ENCODE measurements around the gene HOGA1. TPM values are rescaled to one million over a fixed set of nuclear protein-coding genes. Genes with fewer than 3 reads are reported as not detected.
"Not testable (repeated sequence)": the region's sequence is repeated elsewhere in the genome, so short reads cannot be mapped to it uniquely, and the experiment has no call there.

HOGA1 gene
- total RNA-seq, 2 experiments from 2014 or later, result not detected

DNA sequence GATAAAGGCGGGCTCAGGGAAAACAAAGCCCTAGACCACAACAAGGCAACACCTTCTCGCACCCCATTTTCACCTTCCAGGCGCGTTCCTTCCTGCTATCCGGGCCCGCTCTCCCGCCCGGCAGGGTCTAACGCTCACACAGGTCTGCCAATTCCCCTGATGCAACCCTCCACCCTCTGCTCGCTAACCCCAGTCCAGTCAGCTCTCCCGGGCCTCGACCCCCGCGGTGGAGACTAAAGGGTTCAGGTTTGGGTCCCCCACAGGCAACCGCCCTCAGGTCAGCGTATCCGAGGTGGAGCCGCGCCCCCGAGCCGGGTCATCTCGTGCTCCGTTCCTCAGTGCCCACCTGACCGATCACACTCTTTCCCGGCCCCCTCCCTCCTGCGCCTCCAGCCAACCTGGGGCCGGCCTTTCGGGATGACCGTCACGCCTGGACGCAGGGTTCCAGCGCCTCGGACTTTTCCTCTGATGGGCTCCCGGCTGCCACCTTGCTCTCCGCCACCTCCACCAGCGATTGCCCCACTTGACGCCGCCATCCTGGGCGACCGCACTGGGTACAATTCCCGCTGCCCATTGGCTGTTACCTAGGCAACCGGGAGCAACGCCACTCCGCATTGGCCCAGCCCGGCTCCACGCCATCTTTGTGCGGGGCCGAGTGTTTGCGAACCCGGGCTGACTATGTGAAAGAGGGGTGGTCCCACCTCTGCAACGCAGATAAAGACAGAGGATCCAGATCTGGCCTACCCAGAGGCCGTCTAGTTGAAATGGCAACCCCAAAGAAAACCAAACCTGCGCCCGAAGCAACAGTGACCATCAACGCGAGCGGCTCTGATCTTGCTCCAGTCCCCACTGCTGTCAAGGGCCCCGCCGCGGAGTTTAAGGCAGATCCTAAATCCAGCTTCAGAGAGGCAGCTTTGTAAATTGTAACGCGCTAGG is 49.0 kb downstream of the HOGA1 start, which contains the start of gene MORN4:
Gene MORN4, minus strand, starts transcription at position 552 of the 936 bp plus-strand sequence. CDS start 13,847 bp downstream, outside the sequence.
- peaks cover 2% of the 10 kb centered on the region for H3K36me3 Mint-ChIP-seq (ENCODE audit: low read depth)
- H3K4me3 Mint-ChIP-seq, result peak within 1 kb of the TSS; percentile 99
- intact Hi-C loops (cut with micrococcal nuclease), result loop anchor here (1.0 to 2.0 kb wide), 2 partner anchors 16 to 104 kb away; partner anchors contain the start of gene ZFYVE27
- H3K27ac Mint-ChIP-seq, result peak within 1 kb of the TSS; percentile 80
- no peaks in the 10 kb centered on the region for H3K9me3 Mint-ChIP-seq
- H3K4me1 Mint-ChIP-seq (ENCODE audit: low read depth), result peaks cover 14% of the 10 kb centered on the region
- CTCF ChIA-PET, result interaction anchor here (0.6 to 1.3 kb wide), 2 partner anchors 9 to 191 kb away, joined by 3 read pairs; no protein-coding TSS in a partner anchor
- no peaks in the 10 kb centered on the region for H3K27me3 Mint-ChIP-seq (ENCODE audit: low read depth)
- peak; percentile 95 for DNase-seq

GRCh38 chr10:97633921-97634320 is 49.7 kb downstream of the HOGA1 start:
- H3K9me3 Mint-ChIP-seq, result no peaks in the 10 kb centered on the region
- intact Hi-C loops (cut with micrococcal nuclease), result loop anchor here (1.0 to 2.0 kb wide), 2 partner anchors 15 to 103 kb away; partner anchors contain the start of gene ZFYVE27
- peak overlapping the region; percentile 99 for H3K4me3 Mint-ChIP-seq
- no peaks in the 10 kb centered on the region for H3K27me3 Mint-ChIP-seq (ENCODE audit: low read depth)
- H3K4me1 Mint-ChIP-seq (ENCODE audit: low read depth), result peaks cover 14% of the 10 kb centered on the region
- peak; percentile 27 for DNase-seq
- CTCF ChIA-PET, result interaction anchor here (0.6 to 1.3 kb wide), 2 partner anchors 10 to 192 kb away, joined by 3 read pairs; no protein-coding TSS in a partner anchor
- H3K27ac Mint-ChIP-seq, result no peak overlapping the region
- H3K36me3 Mint-ChIP-seq (ENCODE audit: low read depth), result peaks cover 2% of the 10 kb centered on the region

- no peaks in the 10 kb centered on the region for H3K9me3 Mint-ChIP-seq
- peaks cover 17% of the 10 kb centered on the region for H3K4me1 Mint-ChIP-seq (ENCODE audit: low read depth)
- no peak for DNase-seq
- no peak overlapping the region for H3K4me3 Mint-ChIP-seq
- H3K36me3 Mint-ChIP-seq (ENCODE audit: low read depth), result peaks cover 2% of the 10 kb centered on the region
- intact Hi-C loops (cut with micrococcal nuclease), result no loop called here
- H3K27ac Mint-ChIP-seq, result no peak overlapping the region
- no peaks in the 10 kb centered on the region for H3K27me3 Mint-ChIP-seq (ENCODE audit: low read depth)
- CTCF ChIA-PET, result no interaction called here
These were observed 51.4 kb downstream of the HOGA1 start for GRCh38 chr10:97635577-97635976.

DNA sequence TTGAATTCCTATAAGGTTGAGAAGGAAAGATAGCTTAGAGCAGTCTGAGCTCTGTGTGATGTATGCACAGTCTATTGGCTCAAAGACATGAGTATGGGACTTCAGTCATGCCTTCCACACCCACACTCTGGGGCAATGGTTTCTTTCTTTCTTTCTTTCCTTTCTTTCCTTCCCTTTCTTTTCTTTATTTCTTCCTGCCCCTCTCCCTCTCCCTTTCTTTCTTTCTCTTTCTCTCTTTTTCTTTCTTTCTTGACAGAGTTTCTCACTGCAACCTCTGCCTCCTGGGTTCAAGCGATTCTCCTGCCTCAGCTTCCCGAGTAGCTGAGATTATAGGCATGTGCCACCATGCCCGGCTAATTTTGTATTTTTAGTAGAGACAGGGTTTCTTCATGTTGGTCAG is 54.9 kb downstream of the HOGA1 start:
- H3K27me3 Mint-ChIP-seq (ENCODE audit: low read depth); H3K27ac Mint-ChIP-seq; H3K9me3 Mint-ChIP-seq; H3K4me3 Mint-ChIP-seq; CTCF ChIA-PET; intact Hi-C loops (cut with micrococcal nuclease); H3K36me3 Mint-ChIP-seq (ENCODE audit: low read depth); DNase-seq: not testable (repeated sequence)
- H3K4me1 Mint-ChIP-seq (ENCODE audit: low read depth), result peaks cover 18% of the 10 kb centered on the region

- Mint-ChIP-seq H3K27me3 (ENCODE audit: low read depth) (no peaks in the 10 kb centered on the region), H3K4me1 (ENCODE audit: low read depth) (peaks cover 18% of the 10 kb centered on the region), H3K9me3 (no peaks in the 10 kb centered on the region), H3K4me3 (peak within 1 kb of the TSS; percentile 93), H3K36me3 (ENCODE audit: low read depth) (peaks cover 9% of the 10 kb centered on the region), H3K27ac (peak within 1 kb of the TSS; percentile 73)
- CTCF ChIA-PET, result no interaction called here
- intact Hi-C loops (cut with micrococcal nuclease), result loop anchor here (1.0 to 10.0 kb wide), 11 partner anchors 9 to 1982 kb away; partner anchors contain the start of genes ARHGAP19, AVPI1, EXOSC1 and FRAT2
- DNase-seq, result peak; percentile 100
These were observed 56.1 kb downstream of the HOGA1 start, which contains the start of gene PI4K2A for GRCh38 chr10:97640174-97640867. Gene PI4K2A (plus strand): TSS chr10:97640671. CDS start chr10:97640743, 72 bp downstream.

DNA sequence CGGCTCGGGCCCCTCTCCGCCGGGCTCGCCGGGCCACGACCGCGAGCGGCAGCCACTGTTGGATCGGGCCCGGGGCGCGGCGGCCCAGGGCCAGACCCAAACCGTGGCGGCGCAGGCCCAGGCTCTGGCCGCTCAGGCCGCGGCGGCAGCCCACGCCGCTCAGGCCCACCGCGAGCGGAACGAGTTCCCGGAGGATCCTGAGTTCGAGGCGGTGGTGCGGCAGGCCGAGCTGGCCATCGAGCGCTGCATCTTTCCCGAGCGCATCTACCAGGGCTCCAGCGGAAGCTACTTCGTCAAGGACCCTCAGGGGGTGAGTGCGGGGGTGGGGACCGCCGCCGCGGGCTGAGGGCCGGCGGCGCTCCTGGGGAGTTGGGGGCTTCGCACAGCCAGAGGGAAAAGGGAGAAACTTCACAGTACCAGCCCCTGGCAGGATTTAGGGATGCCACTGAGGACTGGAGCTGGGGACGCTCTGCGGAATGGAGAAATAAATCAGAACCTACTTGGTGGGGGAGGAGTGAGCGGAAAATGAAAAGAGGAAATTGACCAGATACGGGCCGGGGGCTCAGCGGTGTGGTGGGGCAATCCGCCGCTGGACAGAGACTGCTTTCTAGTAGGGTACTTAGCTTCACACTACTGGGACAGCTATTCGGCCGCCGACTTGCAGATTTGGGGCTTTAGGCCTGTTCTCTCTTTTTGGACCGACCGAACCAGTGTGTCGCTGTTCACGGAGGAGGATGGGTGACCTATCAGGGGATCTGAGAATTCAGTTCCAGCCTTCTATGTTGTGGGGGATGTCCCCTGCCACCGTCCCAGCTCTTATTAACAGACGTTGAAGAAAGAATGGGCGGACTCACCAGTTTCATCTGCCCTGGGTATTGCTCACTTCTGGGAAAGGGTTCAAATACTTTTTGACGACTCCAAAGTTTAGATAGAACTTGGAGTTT is 57.0 kb downstream of the HOGA1 start:
- peak overlapping the region; percentile 93 for H3K4me3 Mint-ChIP-seq
- peak; percentile 42 for DNase-seq
- CTCF ChIA-PET, result interaction anchor here (0.6 to 1.4 kb wide), 5 partner anchors 20 to 307 kb away, joined by 3 to 4 read pairs (median 3); partner anchors contain the start of gene FRAT2
- intact Hi-C loops (cut with micrococcal nuclease), result loop anchor here (1.0 to 10.0 kb wide), 11 partner anchors 8 to 1981 kb away; partner anchors contain the start of genes ARHGAP19, AVPI1, EXOSC1 and FRAT2
- no peaks in the 10 kb centered on the region for H3K27me3 Mint-ChIP-seq (ENCODE audit: low read depth)
- peak overlapping the region; percentile 59 for H3K27ac Mint-ChIP-seq
- peaks cover 18% of the 10 kb centered on the region for H3K4me1 Mint-ChIP-seq (ENCODE audit: low read depth)
- H3K9me3 Mint-ChIP-seq, result no peaks in the 10 kb centered on the region
- peaks cover 9% of the 10 kb centered on the region for H3K36me3 Mint-ChIP-seq (ENCODE audit: low read depth)

GRCh38 chr10:97642471-97643159 is 58.4 kb downstream of the HOGA1 start:
- peaks cover 18% of the 10 kb centered on the region for H3K4me1 Mint-ChIP-seq (ENCODE audit: low read depth)
- H3K4me3 Mint-ChIP-seq, result peak overlapping the region; percentile 6
- H3K36me3 Mint-ChIP-seq (ENCODE audit: low read depth); H3K9me3 Mint-ChIP-seq; DNase-seq; H3K27ac Mint-ChIP-seq; H3K27me3 Mint-ChIP-seq (ENCODE audit: low read depth): not testable (repeated sequence)
- intact Hi-C loops (cut with micrococcal nuclease), result loop anchor here (5.0 to 10.0 kb wide), 3 partner anchors 310 to 1980 kb away; partner anchors contain the start of genes FRAT2, SLC25A28 and TM9SF3
- CTCF ChIA-PET, result interaction anchor here (1.4 kb wide), 1 partner anchor 46 kb away, joined by 4 read pairs; no protein-coding TSS in a partner anchor

DNA sequence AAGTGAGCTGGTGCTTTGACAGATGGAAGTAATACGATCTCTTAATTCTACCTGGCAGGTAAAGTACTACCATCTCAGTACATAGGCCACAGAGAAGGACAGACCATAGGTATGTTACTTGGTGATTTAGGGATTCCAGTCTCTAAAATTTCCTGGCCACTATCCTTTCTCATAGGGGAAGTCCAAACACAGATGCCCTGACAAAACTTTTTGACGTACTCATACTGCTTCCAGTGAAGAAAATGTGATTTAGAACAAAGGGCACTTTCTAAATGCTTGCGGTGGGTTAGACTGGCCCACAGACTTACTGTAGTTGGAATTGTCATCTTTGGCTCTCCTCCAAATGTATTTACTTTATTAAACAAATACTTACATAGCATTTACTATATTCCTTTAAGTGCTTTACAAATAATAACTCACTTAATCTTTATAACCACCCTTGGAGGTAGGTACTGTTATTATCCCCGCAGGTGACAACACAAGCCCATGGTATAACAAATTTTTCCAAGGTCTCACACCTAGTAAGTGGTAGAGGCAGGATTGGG is 59.3 kb downstream of the HOGA1 start:
- Mint-ChIP-seq H3K27me3 (ENCODE audit: low read depth) (no peaks in the 10 kb centered on the region), H3K4me3 (no peak overlapping the region), H3K27ac (no peak overlapping the region), H3K36me3 (ENCODE audit: low read depth) (peaks cover 9% of the 10 kb centered on the region), H3K4me1 (ENCODE audit: low read depth) (peaks cover 21% of the 10 kb centered on the region), H3K9me3 (no peaks in the 10 kb centered on the region)
- CTCF ChIA-PET, result no interaction called here
- no peak for DNase-seq
- intact Hi-C loops (cut with micrococcal nuclease), result loop anchor here (5.0 to 10.0 kb wide), 3 partner anchors 311 to 1979 kb away; partner anchors contain the start of genes FRAT2, SLC25A28 and TM9SF3

DNA sequence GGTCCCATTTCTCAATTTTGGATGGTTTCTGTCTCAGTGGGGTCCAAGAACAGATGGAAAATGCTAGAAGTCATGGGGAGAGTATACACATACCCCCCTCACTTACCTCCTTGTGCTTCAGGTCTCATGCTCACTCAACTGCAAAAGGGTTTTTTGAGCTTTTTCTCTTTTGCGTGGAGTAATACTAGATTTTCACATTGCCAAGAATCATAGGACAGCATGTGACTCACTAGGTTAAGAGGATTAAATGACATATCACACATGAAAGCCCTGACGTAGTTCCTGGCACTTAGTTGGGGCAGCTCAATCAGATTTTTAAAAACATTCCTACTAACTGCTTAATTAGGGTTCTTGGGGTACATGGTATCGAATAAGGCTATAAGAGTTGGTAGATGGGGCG is 60.7 kb downstream of the HOGA1 start:
- Mint-ChIP-seq H3K27me3 (ENCODE audit: low read depth) (no peaks in the 10 kb centered on the region), H3K4me1 (ENCODE audit: low read depth) (peaks cover 29% of the 10 kb centered on the region), H3K27ac (no peak overlapping the region), H3K9me3 (no peaks in the 10 kb centered on the region), H3K4me3 (no peak overlapping the region), H3K36me3 (ENCODE audit: low read depth) (peaks cover 9% of the 10 kb centered on the region)
- CTCF ChIA-PET, result interaction anchor here (1.2 kb wide), 1 partner anchor 237 kb away, joined by 3 read pairs; no protein-coding TSS in a partner anchor
- intact Hi-C loops (cut with micrococcal nuclease), result loop anchor here (5.0 to 10.0 kb wide), 3 partner anchors 313 to 1977 kb away; partner anchors contain the start of genes FRAT2, SLC25A28 and TM9SF3
- no peak for DNase-seq

DNA sequence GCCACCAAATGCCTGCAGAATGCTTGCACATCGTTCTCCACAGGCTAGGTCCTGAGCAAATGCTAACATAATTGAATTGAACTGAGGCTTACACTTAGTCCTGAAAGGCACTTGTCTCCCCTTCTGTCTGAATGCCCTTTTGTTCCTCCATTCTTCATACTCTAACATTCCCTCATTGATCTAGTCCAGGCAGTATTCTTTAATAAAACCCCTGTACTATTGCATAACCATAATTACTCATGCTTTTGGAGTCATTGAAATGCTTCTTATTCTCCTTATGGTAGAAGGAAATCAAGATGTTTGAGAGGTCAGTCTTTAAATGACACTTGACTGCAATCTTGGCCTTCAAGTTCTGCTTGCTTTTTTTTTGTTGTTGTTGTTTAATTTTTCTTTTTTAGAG is 63.4 kb downstream of the HOGA1 start:
- no peak overlapping the region for H3K4me3 Mint-ChIP-seq
- H3K4me1 Mint-ChIP-seq (ENCODE audit: low read depth), result peaks cover 19% of the 10 kb centered on the region
- CTCF ChIA-PET, result no interaction called here
- peaks cover 8% of the 10 kb centered on the region for H3K36me3 Mint-ChIP-seq (ENCODE audit: low read depth)
- no peak overlapping the region for H3K27ac Mint-ChIP-seq
- no peaks in the 10 kb centered on the region for H3K27me3 Mint-ChIP-seq (ENCODE audit: low read depth)
- intact Hi-C loops (cut with micrococcal nuclease), result loop anchor here (10.0 kb wide), 1 partner anchor 1063 kb away; the partner anchor contains the start of gene TM9SF3
- no peaks in the 10 kb centered on the region for H3K9me3 Mint-ChIP-seq
- no peak for DNase-seq

Data from activated naive CD4-positive, alpha-beta T cell treated with anti-CD3 and anti-CD28 coated beads for 36 hours (primary cell).